AG20443 (cell line): ENCODE results near the gene DPCD.
A peak's percentile ranks its signal among the peaks of the same experiment; 100 is the strongest.
"Not testable (repeated sequence)": the region's sequence is repeated elsewhere in the genome, so short reads cannot be mapped to it uniquely, and the experiment has no call there.

Experiments used
- DNase-seq: peaks from one replicate; pipeline ENCODE4 v3.0.0; 2012; ENCODE audit warnings: low spot score, mixed read lengths

The DPCD gene

GRCh38 chr10:101619983-101620382 lies 31.9 kb downstream of the DPCD start:
- DNase-seq, result no peak

- DNase-seq, result no peak
Measured at GRCh38 chr10:101623528-101623927, 35.4 kb downstream of the DPCD start.

- DNase-seq, result no peak
Measured at GRCh38 chr10:101624526-101625102, 36.5 kb downstream of the DPCD start.

- DNase-seq, result no peak
Measured at GRCh38 chr10:101625821-101626412, 37.8 kb downstream of the DPCD start.

GRCh38 chr10:101629837-101630632 lies 41.9 kb downstream of the DPCD start:
- no peak for DNase-seq

GRCh38 chr10:101630633-101630920 lies 42.5 kb downstream of the DPCD start:
- no peak for DNase-seq

- no peak for DNase-seq
Measured at GRCh38 chr10:101631821-101632475, 43.8 kb downstream of the DPCD start.

GRCh38 chr10:101633510-101633909 lies 45.4 kb downstream of the DPCD start:
- DNase-seq, result not testable (repeated sequence)

- DNase-seq, result no peak
Measured at GRCh38 chr10:101639141-101639900, 51.2 kb downstream of the DPCD start.

- DNase-seq, result no peak
Measured at GRCh38 chr10:101643546-101643945, 55.4 kb downstream of the DPCD start.

- no peak for DNase-seq
Measured at GRCh38 chr10:101644002-101644401, 55.9 kb downstream of the DPCD start.

GRCh38 chr10:101645659-101646058 lies 57.5 kb downstream of the DPCD start:
- DNase-seq, result no peak

GRCh38 chr10:101646364-101646763 lies 58.2 kb downstream of the DPCD start:
- no peak for DNase-seq

GRCh38 chr10:101647255-101647654 lies 59.1 kb downstream of the DPCD start:
- DNase-seq, result no peak

- no peak for DNase-seq
Measured at GRCh38 chr10:101649525-101650085, 61.5 kb downstream of the DPCD start.

- DNase-seq, result no peak
Measured at GRCh38 chr10:101650863-101651262, 62.7 kb downstream of the DPCD start.

GRCh38 chr10:101651336-101651735 lies 63.2 kb downstream of the DPCD start:
- no peak for DNase-seq

GRCh38 chr10:101653536-101653935 lies 65.4 kb downstream of the DPCD start:
- DNase-seq, result no peak

GRCh38 chr10:101655570-101655969 lies 67.4 kb downstream of the DPCD start:
- peak; percentile 67 for DNase-seq

- no peak for DNase-seq
Measured at GRCh38 chr10:101656890-101657289, 68.8 kb downstream of the DPCD start.

GRCh38 chr10:101658975-101659374 lies 70.9 kb downstream of the DPCD start:
- DNase-seq, result no peak
